Breast epithelium (tissue), 3 donors: Measurements from ENCODE around the gene TMEM169.

ENCODE experiments used
- POLR2A ChIP-seq: fragments of 450-650 bp; IDR thresholded peaks from one replicate; pipeline ENCODE4 v1.6.1; 2016; ENCODE audit warnings: antibody characterized with exemption, mild to moderate bottlenecking, moderate library complexity
- POLR2AphosphoS5 ChIP-seq, 3 donors: sonication (generic); formaldehyde crosslinking; IDR thresholded peaks; one replicate each; pipeline ENCODE4 v1.6.1; 2017; ENCODE audit warnings: antibody characterized with exemption in 3 of 3
- TF ChIP-seq, protein P1 (sequence below), 3 donors: fragments of 450-650 bp; IDR thresholded peaks; one replicate each; pipeline ENCODE4 v1.5.1; 2016 to 2017; ENCODE audit warnings: antibody characterized with exemption in 3 of 3, mild to moderate bottlenecking in 3 of 3, moderate library complexity in 3 of 3

DNA sequence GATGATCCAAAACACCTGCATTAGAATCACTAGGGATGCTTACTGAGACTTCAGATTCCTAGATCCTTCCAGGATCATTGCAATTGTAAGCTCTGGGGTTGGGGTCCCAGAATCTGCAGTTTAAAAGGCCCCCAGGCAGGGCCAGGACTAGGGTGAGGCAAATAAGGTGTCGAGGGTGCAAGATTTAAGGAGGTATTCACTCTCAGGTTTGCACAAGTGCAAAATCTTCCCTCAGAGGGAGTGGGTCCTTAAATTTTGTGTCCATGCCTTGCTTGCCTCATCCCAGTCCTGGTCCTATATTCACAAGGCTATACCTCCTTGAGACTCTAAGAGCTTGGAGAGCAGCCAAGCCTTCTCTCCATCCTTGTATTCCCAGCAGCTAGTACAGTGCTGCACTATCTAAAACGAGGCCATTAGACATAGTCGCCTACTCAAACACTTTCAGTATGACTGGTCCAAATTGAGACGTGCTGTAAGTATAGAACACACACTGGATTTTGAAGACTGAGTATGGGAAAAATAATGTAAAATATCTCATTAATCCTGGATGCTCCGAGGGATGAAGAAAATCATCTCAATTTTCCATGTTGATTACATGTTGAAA is 36.7 kb upstream of the TMEM169 start:
- TF ChIP-seq, protein P1, sequence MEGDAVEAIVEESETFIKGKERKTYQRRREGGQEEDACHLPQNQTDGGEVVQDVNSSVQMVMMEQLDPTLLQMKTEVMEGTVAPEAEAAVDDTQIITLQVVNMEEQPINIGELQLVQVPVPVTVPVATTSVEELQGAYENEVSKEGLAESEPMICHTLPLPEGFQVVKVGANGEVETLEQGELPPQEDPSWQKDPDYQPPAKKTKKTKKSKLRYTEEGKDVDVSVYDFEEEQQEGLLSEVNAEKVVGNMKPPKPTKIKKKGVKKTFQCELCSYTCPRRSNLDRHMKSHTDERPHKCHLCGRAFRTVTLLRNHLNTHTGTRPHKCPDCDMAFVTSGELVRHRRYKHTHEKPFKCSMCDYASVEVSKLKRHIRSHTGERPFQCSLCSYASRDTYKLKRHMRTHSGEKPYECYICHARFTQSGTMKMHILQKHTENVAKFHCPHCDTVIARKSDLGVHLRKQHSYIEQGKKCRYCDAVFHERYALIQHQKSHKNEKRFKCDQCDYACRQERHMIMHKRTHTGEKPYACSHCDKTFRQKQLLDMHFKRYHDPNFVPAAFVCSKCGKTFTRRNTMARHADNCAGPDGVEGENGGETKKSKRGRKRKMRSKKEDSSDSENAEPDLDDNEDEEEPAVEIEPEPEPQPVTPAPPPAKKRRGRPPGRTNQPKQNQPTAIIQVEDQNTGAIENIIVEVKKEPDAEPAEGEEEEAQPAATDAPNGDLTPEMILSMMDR (IDR thresholded peaks at IDR 0.05), result no peak
- TF ChIP-seq POLR2AphosphoS5 (IDR thresholded peaks at IDR 0.05) (no peak), POLR2A (no peak)
